ENCODE results near the gene CBARP. TPM values are rescaled to one million over a fixed set of nuclear protein-coding genes. Genes with fewer than 3 reads are reported as not detected.

CBARP gene
- total and polyA plus RNA-seq, 2 of the 13 experiments (the other 11 are each of a cell fraction or from before 2014, with no cell fraction given) = 1.2 to 1.4 TPM

DNA sequence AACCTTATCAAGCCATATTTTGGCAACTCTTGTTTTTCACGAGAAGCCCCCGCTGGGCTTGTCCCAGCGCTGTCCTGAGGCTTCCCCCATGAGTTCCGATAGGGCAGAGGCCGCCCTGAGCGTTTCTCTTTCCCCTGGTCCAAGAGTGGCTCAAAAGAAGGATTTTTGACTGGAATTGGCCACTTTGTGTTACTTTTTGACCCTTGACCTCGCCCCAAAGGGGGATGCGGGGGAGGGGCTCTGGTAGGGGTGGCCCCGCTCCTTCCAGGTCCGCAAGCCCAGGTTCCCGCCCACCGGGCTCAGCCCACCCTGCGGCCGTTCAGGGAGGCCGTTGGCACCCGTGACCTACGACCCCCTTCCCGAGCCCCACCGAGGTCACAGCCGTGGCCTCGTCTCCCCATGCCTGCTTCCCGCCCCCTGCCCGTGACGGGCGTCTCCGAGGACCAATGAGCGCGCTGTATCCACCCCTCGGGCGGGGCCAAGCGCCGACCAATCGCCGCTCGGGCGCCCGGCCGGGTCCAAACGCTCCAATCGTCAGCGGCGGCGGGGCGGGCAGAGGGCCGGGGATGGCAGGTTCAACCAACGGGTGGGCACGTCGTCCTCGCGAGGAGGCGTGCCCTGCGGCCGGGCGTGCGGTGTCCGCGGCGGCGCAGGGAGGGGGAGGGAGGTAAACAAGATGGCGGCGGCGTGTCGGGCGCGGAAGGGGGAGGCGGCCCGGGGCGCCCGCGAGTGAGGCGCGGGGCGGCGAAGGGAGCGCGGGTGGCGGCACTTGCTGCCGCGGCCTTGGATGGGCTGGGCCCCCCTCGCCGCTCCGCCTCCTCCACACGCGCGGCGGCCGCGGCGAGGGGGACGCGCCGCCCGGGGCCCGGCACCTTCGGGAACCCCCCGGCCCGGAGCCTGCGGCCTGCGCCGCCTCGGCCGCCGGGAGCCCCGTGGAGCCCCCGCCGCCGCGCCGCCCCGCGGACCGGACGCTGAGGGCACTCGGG, 32.4 kb downstream of the CBARP start, which contains the start of gene STK11 (continued):
- TF ChIP-seq CCAR2 (optimal IDR thresholded peaks at IDR 0.05; ENCODE audit: low read depth, low read length) (no peak), ZNF83 (CRISPR knock-in tag; IDR thresholded peaks at IDR 0.05; ENCODE audit: borderline replicate concordance) (no peak), HMGXB3 (CRISPR knock-in tag; IDR thresholded peaks at IDR 0.05; ENCODE audit: borderline replicate concordance) (no peak), ELF3 (CRISPR knock-in tag; IDR thresholded peaks at IDR 0.05) (no peak; the same call in 1 of the 2 replicates), ZNF230 (CRISPR knock-in tag; IDR thresholded peaks at IDR 0.05) (no peak), ZNF563 (CRISPR knock-in tag; IDR thresholded peaks at IDR 0.05) (peak; percentile 76), ZNF329 (CRISPR knock-in tag; IDR thresholded peaks at IDR 0.05; ENCODE audit: low read depth) (no peak), GATA4 (IDR thresholded peaks at IDR 0.05; ENCODE audit: borderline replicate concordance, low read depth) (no peak), ZNF101 (CRISPR knock-in tag; IDR thresholded peaks at IDR 0.05; ENCODE audit: borderline replicate concordance, low read depth) (no peak), ZNF883 (CRISPR knock-in tag; IDR thresholded peaks at IDR 0.05; ENCODE audit: not compliant biosample characterization) (no peak), ZMYM4 (CRISPR knock-in tag; IDR thresholded peaks at IDR 0.05) (peak; percentile 58), SNAPC2 (CRISPR knock-in tag; IDR thresholded peaks at IDR 0.05) (0 out of 2 replicates have a peak, but pooled peaks have one; percentile 19), ZNF274 (CRISPR knock-in tag; IDR thresholded peaks at IDR 0.05) (0 out of 2 replicates have a peak, but pooled peaks have one; percentile 41), ZNF44 (CRISPR knock-in tag; IDR thresholded peaks at IDR 0.05) (no peak), EP300 (IDR thresholded peaks at IDR 0.05; ENCODE audit: low read depth in 2 of 2, low read length in 2 of 2) (no peak; a peak in 1 of 4 replicates), EP300 (CRISPR knock-in tag; IDR thresholded peaks at IDR 0.05; ENCODE audit: borderline replicate concordance) (no peak; the same call in 1 of the 2 replicates), RARG (CRISPR knock-in tag; IDR thresholded peaks at IDR 0.05; ENCODE audit: low read depth) (no peak), SRY (CRISPR knock-in tag; IDR thresholded peaks at IDR 0.05) (no peak), KLF9 (CRISPR knock-in tag; IDR thresholded peaks at IDR 0.05; ENCODE audit: low read depth) (no peak), PAX8 (CRISPR knock-in tag; IDR thresholded peaks at IDR 0.05; ENCODE audit: borderline replicate concordance) (no peak), DPF2 (CRISPR knock-in tag; IDR thresholded peaks at IDR 0.05; ENCODE audit: borderline replicate concordance, low read depth) (no peak)
- TF ChIP-seq, protein P1, sequence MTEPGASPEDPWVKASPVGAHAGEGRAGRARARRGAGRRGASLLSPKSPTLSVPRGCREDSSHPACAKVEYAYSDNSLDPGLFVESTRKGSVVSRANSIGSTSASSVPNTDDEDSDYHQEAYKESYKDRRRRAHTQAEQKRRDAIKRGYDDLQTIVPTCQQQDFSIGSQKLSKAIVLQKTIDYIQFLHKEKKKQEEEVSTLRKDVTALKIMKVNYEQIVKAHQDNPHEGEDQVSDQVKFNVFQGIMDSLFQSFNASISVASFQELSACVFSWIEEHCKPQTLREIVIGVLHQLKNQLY (CRISPR knock-in tag; IDR thresholded peaks at IDR 0.05) = no peak
- TF ChIP-seq, protein P2, sequence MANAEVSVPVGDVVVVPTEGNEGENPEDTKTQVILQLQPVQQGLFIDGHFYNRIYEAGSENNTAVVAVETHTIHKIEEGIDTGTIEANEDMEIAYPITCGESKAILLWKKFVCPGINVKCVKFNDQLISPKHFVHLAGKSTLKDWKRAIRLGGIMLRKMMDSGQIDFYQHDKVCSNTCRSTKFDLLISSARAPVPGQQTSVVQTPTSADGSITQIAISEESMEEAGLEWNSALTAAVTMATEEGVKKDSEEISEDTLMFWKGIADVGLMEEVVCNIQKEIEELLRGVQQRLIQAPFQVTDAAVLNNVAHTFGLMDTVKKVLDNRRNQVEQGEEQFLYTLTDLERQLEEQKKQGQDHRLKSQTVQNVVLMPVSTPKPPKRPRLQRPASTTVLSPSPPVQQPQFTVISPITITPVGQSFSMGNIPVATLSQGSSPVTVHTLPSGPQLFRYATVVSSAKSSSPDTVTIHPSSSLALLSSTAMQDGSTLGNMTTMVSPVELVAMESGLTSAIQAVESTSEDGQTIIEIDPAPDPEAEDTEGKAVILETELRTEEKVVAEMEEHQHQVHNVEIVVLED (CRISPR knock-in tag; IDR thresholded peaks at IDR 0.05; ENCODE audit: borderline replicate concordance) = peak; percentile 97
